A549 (cell line): Measurements from ENCODE around the gene CPA3. TPM values are rescaled to one million over a fixed set of nuclear protein-coding genes. Genes with fewer than 3 reads are reported as not detected.

Experiments
- ATAC-seq, 2 experiments: fragments of 200-7000 bp in 1 of 2; fragments of >200 bp in 1 of 2; cut with Nextera tagmentation in 1 of 2; cut with Tn5 transposase in 1 of 2; 3 replicates each; pipeline versions ENCODE4 v1.8.0 to v1.9.1; 2018 to 2020; ENCODE audit warnings: mild to moderate bottlenecking in 1 of 2, moderate library complexity in 1 of 2
- CTCF ChIA-PET: fragments of 300-600 bp; sonication (Branson Sonifier 250); formaldehyde crosslinking; extraction: SDS; loops from one replicate; lab custom pipeline; 2021; ENCODE audit warnings: antibody characterized with exemption, inconsistent platforms; lab: Yijun Ruan, JAX
- POLR2A ChIA-PET: fragments of 350-600 bp; formaldehyde crosslinking; extraction: SDS; loops from one replicate; lab custom pipeline; 2021; ENCODE audit warnings: antibody characterized with exemption, inconsistent platforms; lab: Yijun Ruan, JAX
- DNase-seq, 2 experiments: peaks; one replicate each; pipeline versions ENCODE4 v3.0.0 to v3.0.0-alpha.2; 2011 to 2016; ENCODE audit warnings: low read depth in 1 of 2, low spot score in 1 of 2
- FAIRE-seq: peaks from 2 replicates; lab custom pipeline; 2011; peaks lifted over from hg19 to GRCh38; lab: Jason Lieb, UNC
- H3K27ac ChIP-seq, 2 experiments: fragments of >200 bp; sonication (Bioruptor Twin); formaldehyde crosslinking; 3 replicates each; pipeline ENCODE4 v1.5.1; 2016 to 2017
- H3K4me1 ChIP-seq: fragments of >200 bp; sonication (Bioruptor Twin); formaldehyde crosslinking; 3 replicates; pipeline ENCODE4 v1.6.1; 2016
- H3K4me2 ChIP-seq: fragments of >200 bp; sonication (Bioruptor Twin); formaldehyde crosslinking; 3 replicates; pipeline ENCODE4 v1.6.1; 2016
- H3K4me3 ChIP-seq: fragments of >200 bp; sonication (Bioruptor Twin); formaldehyde crosslinking; 3 replicates; pipeline ENCODE4 v1.5.1; 2016
- H3K9me3 ChIP-seq: fragments of >200 bp; sonication (Bioruptor Twin); formaldehyde crosslinking; 3 replicates; pipeline ENCODE4 v1.6.1; 2016
- CBX2 ChIP-seq: fragments of 200-600 bp; sonication (generic); IDR thresholded peaks from 2 replicates; pipeline ENCODE4 v1.6.1; 2016; ENCODE audit warnings: low read depth, mild to moderate bottlenecking, borderline replicate concordance
- HOXA7 ChIP-seq: fragments of 250-450 bp; sonication (Bioruptor Pico); IDR thresholded peaks from 2 replicates; pipeline ENCODE4 v1.5.0; 2020; ENCODE audit warnings: mild to moderate bottlenecking, moderate library complexity
- JUN ChIP-seq, 2 experiments: fragments of >200 bp; sonication (Bioruptor Twin); formaldehyde crosslinking; IDR thresholded peaks; 2 replicates in 1 of 2; 3 replicates in 1 of 2; pipeline ENCODE4 v1.6.1; 2016 to 2017
- JUNB ChIP-seq: fragments of >200 bp; sonication (Bioruptor Twin); formaldehyde crosslinking; IDR thresholded peaks from 2 replicates; pipeline ENCODE4 v1.6.1; 2016
- KDM5A ChIP-seq: fragments of 200-600 bp; sonication (generic); IDR thresholded peaks from 2 replicates; pipeline ENCODE4 v1.6.1; 2016; ENCODE audit warnings: antibody characterized with exemption, mild to moderate bottlenecking
- MAFK ChIP-seq: fragments of 450-650 bp; IDR thresholded peaks from 2 replicates; pipeline ENCODE4 v1.6.1; 2014; ENCODE audit not compliant: partially characterized antibody
- MAZ ChIP-seq: fragments of 150-350 bp; IDR thresholded peaks from 2 replicates; pipeline ENCODE4 v1.6.1; 2014; ENCODE audit warnings: antibody characterized with exemption, low read depth, low read length, borderline replicate concordance
- SMC3 ChIP-seq: fragments of >200 bp; sonication (Bioruptor Twin); formaldehyde crosslinking; IDR thresholded peaks from 3 replicates; pipeline ENCODE4 v1.6.1; 2018; ENCODE audit warnings: inconsistent platforms
- SREBF2 ChIP-seq: fragments of 450-650 bp; IDR thresholded peaks from 2 replicates; pipeline ENCODE4 v1.6.1; 2014; ENCODE audit warnings: mild to moderate bottlenecking, moderate library complexity
- ZSCAN20 ChIP-seq: fragments of 250-450 bp; sonication (Bioruptor Pico); IDR thresholded peaks from 2 replicates; pipeline ENCODE4 v1.8.0; 2022; ENCODE audit warnings: mild to moderate bottlenecking, moderate library complexity
- WGBS: methylation state at CpG from one replicate; pipeline ENCODE4 v1.1.6; 2017; ENCODE audit errors: missing lambda C conversion rate; 5-methylcytosine and 5-hydroxymethylcytosine counted together
- polyA plus RNA-seq, 4 experiments: library from polyadenylated mRNA; depleted of rRNA in 3 of 4; stranded (reverse); fragments of >200 nt; fragmentation: RNase III in 1 of 4; extraction: RNeasy Plus Mini Kit Qiagen cat#74134 plus additional on column Dnase treatment in 1 of 4; gene quantifications; 2 replicates in 3 of 4; 3 replicates in 1 of 4; pipeline ENCODE4 v1.2.3, GENCODE V29; 2011 to 2017
- TF ChIP-seq, protein P1 (sequence below): fragments of 150-350 bp; IDR thresholded peaks from 2 replicates; pipeline ENCODE4 v1.6.1; 2014; ENCODE audit warnings: low read depth, mild to moderate bottlenecking, low read length
- TF ChIP-seq, protein P2 (sequence below): fragments of >200 bp; sonication (Bioruptor Twin); formaldehyde crosslinking; IDR thresholded peaks from 3 replicates; pipeline ENCODE4 v1.5.1; 2016
- TF ChIP-seq, protein P3 (sequence below): fragments of >200 bp; sonication (Bioruptor Twin); formaldehyde crosslinking; IDR thresholded peaks from 3 replicates; pipeline ENCODE4 v1.6.1; 2016
- TF ChIP-seq, protein P4 (sequence below): fragments of 450-650 bp; IDR thresholded peaks from 2 replicates; pipeline ENCODE4 v1.6.1; 2014; ENCODE audit warnings: antibody characterized with exemption
- TF ChIP-seq, protein P5 (sequence below): fragments of >200 bp; sonication (Bioruptor Twin); formaldehyde crosslinking; IDR thresholded peaks from 2 replicates; pipeline ENCODE4 v1.6.1; 2016
- TF ChIP-seq, protein P6 (sequence below): fragments of 250-450 bp; sonication (Bioruptor Pico); IDR thresholded peaks from 2 replicates; pipeline ENCODE4 v1.5.0; 2020; ENCODE audit warnings: low read depth, mild to moderate bottlenecking, moderate library complexity

CPA3 gene
- polyA plus RNA-seq, 2 of the 4 experiments (the other 2 are of a cell fraction), result not detected

DNA sequence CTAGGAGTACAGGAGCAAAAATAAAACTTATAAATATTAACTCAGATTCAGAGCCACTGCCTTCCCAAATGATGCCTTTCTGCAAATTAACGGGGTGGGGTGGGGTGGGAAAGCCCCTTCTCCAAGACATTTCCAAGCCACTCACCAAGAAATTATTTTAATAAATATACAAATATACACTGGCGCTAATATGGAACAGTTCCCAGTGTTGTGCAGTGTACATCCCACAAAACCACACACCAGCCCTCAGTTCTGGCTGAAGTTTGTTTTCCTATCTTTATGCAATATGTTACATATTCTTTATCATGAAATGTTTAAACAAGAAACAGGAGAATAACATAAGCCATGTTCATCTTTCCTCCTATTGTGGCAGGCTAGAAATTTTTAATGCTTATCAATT, 73.2 kb downstream of the CPA3 start:
- Histone ChIP-seq H3K27ac (no peak overlapping the region), H3K4me3 (no peak overlapping the region), H3K9me3 (no peaks in the 10 kb centered on the region), H3K4me1 (peaks cover 3% of the 10 kb centered on the region; the same call in 2 of the 3 replicates), H3K4me2 (no peak overlapping the region)
- POLR2A ChIA-PET, result no interaction called here
- CTCF ChIA-PET, result interaction anchor here (0.7 to 0.8 kb wide), 2 partner anchors 67 to 559 kb away, joined by 3 read pairs; no protein-coding TSS in a partner anchor
- ATAC-seq, result no peak
- TF ChIP-seq, protein P1, sequence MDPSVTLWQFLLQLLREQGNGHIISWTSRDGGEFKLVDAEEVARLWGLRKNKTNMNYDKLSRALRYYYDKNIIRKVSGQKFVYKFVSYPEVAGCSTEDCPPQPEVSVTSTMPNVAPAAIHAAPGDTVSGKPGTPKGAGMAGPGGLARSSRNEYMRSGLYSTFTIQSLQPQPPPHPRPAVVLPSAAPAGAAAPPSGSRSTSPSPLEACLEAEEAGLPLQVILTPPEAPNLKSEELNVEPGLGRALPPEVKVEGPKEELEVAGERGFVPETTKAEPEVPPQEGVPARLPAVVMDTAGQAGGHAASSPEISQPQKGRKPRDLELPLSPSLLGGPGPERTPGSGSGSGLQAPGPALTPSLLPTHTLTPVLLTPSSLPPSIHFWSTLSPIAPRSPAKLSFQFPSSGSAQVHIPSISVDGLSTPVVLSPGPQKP, result no peak
- TF ChIP-seq, protein P2, sequence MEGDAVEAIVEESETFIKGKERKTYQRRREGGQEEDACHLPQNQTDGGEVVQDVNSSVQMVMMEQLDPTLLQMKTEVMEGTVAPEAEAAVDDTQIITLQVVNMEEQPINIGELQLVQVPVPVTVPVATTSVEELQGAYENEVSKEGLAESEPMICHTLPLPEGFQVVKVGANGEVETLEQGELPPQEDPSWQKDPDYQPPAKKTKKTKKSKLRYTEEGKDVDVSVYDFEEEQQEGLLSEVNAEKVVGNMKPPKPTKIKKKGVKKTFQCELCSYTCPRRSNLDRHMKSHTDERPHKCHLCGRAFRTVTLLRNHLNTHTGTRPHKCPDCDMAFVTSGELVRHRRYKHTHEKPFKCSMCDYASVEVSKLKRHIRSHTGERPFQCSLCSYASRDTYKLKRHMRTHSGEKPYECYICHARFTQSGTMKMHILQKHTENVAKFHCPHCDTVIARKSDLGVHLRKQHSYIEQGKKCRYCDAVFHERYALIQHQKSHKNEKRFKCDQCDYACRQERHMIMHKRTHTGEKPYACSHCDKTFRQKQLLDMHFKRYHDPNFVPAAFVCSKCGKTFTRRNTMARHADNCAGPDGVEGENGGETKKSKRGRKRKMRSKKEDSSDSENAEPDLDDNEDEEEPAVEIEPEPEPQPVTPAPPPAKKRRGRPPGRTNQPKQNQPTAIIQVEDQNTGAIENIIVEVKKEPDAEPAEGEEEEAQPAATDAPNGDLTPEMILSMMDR, result no peak
- TF ChIP-seq ZSCAN20 (CRISPR knock-in tag) (no peak), JUNB (no peak), JUN (IDR thresholded peaks at IDR 0.05) (no peak), HOXA7 (CRISPR knock-in tag) (no peak), CBX2 (no peak), SMC3 (no peak), MAZ (no peak)
- TF ChIP-seq, protein P3, sequence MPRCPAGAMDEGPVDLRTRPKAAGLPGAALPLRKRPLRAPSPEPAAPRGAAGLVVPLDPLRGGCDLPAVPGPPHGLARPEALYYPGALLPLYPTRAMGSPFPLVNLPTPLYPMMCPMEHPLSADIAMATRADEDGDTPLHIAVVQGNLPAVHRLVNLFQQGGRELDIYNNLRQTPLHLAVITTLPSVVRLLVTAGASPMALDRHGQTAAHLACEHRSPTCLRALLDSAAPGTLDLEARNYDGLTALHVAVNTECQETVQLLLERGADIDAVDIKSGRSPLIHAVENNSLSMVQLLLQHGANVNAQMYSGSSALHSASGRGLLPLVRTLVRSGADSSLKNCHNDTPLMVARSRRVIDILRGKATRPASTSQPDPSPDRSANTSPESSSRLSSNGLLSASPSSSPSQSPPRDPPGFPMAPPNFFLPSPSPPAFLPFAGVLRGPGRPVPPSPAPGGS, result no peak
- TF ChIP-seq, protein P4, sequence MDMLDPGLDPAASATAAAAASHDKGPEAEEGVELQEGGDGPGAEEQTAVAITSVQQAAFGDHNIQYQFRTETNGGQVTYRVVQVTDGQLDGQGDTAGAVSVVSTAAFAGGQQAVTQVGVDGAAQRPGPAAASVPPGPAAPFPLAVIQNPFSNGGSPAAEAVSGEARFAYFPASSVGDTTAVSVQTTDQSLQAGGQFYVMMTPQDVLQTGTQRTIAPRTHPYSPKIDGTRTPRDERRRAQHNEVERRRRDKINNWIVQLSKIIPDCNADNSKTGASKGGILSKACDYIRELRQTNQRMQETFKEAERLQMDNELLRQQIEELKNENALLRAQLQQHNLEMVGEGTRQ, result no peak
- TF ChIP-seq, protein P5, sequence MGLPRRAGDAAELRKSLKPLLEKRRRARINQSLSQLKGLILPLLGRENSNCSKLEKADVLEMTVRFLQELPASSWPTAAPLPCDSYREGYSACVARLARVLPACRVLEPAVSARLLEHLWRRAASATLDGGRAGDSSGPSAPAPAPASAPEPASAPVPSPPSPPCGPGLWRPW, result no peak
- WGBS, result 54% methylated on average over 2 of the region's 2 CpGs
- FAIRE-seq, result no peak
- DNase-seq, result no peak

DNA sequence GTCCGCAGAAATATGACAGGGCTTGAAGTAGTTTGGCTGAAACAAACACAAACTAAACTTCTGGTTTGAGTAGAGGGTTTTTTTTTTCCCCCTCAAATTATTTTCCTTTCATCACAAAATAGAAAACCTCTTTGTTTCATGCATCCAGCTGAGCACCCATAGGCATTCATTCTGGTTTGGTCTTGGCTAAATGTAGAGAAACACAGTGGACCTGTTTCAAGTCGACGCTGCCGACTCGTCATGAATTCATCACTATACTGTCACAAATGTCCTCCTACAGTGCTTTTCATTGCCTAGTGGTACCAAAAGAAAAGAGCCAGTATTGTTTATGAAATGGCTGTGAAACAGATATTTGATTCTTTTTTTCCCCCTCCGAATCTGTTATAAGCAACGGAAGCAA, 73.8 kb downstream of the CPA3 start:
- FAIRE-seq (no peak), ATAC-seq (no peak), DNase-seq (no peak)
- H3K4me1 ChIP-seq, result peaks cover 8% of the 10 kb centered on the region; the same call in 2 of the 3 replicates
- ChIA-PET POLR2A (no interaction called here), CTCF (interaction anchor here (0.7 to 0.8 kb wide), 2 partner anchors 68 to 559 kb away, joined by 3 read pairs; no protein-coding TSS in a partner anchor)
- no peak overlapping the region for H3K27ac ChIP-seq
- no peak overlapping the region for H3K4me2 ChIP-seq
- H3K9me3 ChIP-seq, result no peaks in the 10 kb centered on the region
- no peak for TF ChIP-seq CBX2
- TF ChIP-seq SREBF2, result no peak
- no peak for TF ChIP-seq MAFK
- TF ChIP-seq, protein P6, sequence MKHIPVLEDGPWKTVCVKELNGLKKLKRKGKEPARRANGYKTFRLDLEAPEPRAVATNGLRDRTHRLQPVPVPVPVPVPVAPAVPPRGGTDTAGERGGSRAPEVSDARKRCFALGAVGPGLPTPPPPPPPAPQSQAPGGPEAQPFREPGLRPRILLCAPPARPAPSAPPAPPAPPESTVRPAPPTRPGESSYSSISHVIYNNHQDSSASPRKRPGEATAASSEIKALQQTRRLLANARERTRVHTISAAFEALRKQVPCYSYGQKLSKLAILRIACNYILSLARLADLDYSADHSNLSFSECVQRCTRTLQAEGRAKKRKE, result no peak
- TF ChIP-seq, protein P4, result no peak
- no peak for TF ChIP-seq KDM5A
- no peak for TF ChIP-seq MAZ
- TF ChIP-seq, protein P1, result no peak
- no peak overlapping the region for H3K4me3 ChIP-seq
- 92% methylated on average over 7 of the region's 7 CpGs for WGBS
